GM18868 (cell line): ENCODE measurements around the gene TCF7.

Experiments used
- ATAC-seq: cut with Tn5 transposase; IDR thresholded peaks from one replicate; pipeline ENCODE4 v1.9.1; 2021; ENCODE audit warnings: mild to moderate bottlenecking, moderate library complexity; ENCODE audit not compliant: unreplicated experiment

The TCF7 gene

GRCh38 chr5:134111741-134112647 lies 2.5 kb upstream of the TCF7 start:
- no peak for ATAC-seq

- ATAC-seq: no peak
Observed at GRCh38 chr5:134112726-134113362, 1.6 kb upstream of the TCF7 start.

- no peak for ATAC-seq
Observed at GRCh38 chr5:134113363-134113889, 1.1 kb upstream of the TCF7 start.

- no peak for ATAC-seq
Observed at GRCh38 chr5:134114886-134115805, 665 bp downstream of the TCF7 start.

- no peak for ATAC-seq
Observed at GRCh38 chr5:134115806-134116175, 1.3 kb downstream of the TCF7 start.

GRCh38 chr5:134116286-134116685 lies 1.8 kb downstream of the TCF7 start:
- ATAC-seq: no peak

- no peak for ATAC-seq
Observed at GRCh38 chr5:134116789-134117761, 2.6 kb downstream of the TCF7 start.

GRCh38 chr5:134118212-134118835 lies 3.8 kb downstream of the TCF7 start:
- ATAC-seq: no peak

- no peak for ATAC-seq
Observed at GRCh38 chr5:134119720-134120119, 5.2 kb downstream of the TCF7 start.

- no peak for ATAC-seq
Observed at GRCh38 chr5:134120386-134121138, 6.1 kb downstream of the TCF7 start.

GRCh38 chr5:134122530-134122929 lies 8.0 kb downstream of the TCF7 start:
- no peak for ATAC-seq

GRCh38 chr5:134123360-134123759 lies 8.9 kb downstream of the TCF7 start:
- no peak for ATAC-seq

- no peak for ATAC-seq
Observed at GRCh38 chr5:134124289-134125038, 10.0 kb downstream of the TCF7 start.

- ATAC-seq: no peak
Observed at GRCh38 chr5:134125039-134126015, 10.8 kb downstream of the TCF7 start.

GRCh38 chr5:134127376-134127861 lies 12.9 kb downstream of the TCF7 start:
- ATAC-seq: peak; percentile 75

GRCh38 chr5:134127988-134128647 lies 13.6 kb downstream of the TCF7 start:
- ATAC-seq: no peak
